ENCODE data around the gene RND2.

The RND2 gene

GRCh38 chr17:43079641-43080302 is 54.7 kb downstream of the RND2 start:
- no peak for DNase-seq
